K562 (cell line): ENCODE data around the gene HNRNPA3. TPM values are rescaled to one million over a fixed set of nuclear protein-coding genes. Genes with fewer than 3 reads are reported as not detected.

ENCODE experiments used
- AFF1 ChIP-seq, 2 experiments: fragments of 450-650 bp; IDR thresholded peaks; 2 replicates each; pipeline ENCODE4 v1.6.1; 2018; ENCODE audit warnings: mild to moderate bottlenecking in 2 of 2, low read depth in 1 of 2; ENCODE audit not compliant: partially characterized antibody in 2 of 2
- KAT2B ChIP-seq: IDR thresholded peaks from one replicate; pipeline ENCODE4 v1.6.1; 2012; ENCODE audit warnings: low read depth, mild to moderate bottlenecking, control low read depth, inconsistent platforms, low read length, moderate library complexity
- MED1 ChIP-seq: sonication (generic); formaldehyde crosslinking; IDR thresholded peaks from 2 replicates; pipeline ENCODE4 v1.8.1; 2023; ENCODE audit warnings: missing genetic modification reagents, borderline replicate concordance
- NUFIP1 ChIP-seq: fragments of 450-650 bp; IDR thresholded peaks from 2 replicates; pipeline ENCODE4 v1.6.1; 2018; ENCODE audit not compliant: partially characterized antibody
- PATZ1 ChIP-seq: fragments of 250-450 bp; sonication (Bioruptor Pico); IDR thresholded peaks from 2 replicates; pipeline ENCODE4 v1.5.0; 2020; ENCODE audit warnings: mild to moderate bottlenecking, borderline replicate concordance
- PYGO2 ChIP-seq: fragments of 450-650 bp; IDR thresholded peaks from 2 replicates; pipeline ENCODE4 v1.6.1; 2016; ENCODE audit warnings: mild to moderate bottlenecking, missing genetic modification characterization, moderate library complexity, missing compliant biosample characterization
- RFX5 ChIP-seq: IDR thresholded peaks from 2 replicates; pipeline ENCODE4 v1.6.1; 2011; ENCODE audit warnings: low read depth, mild to moderate bottlenecking, improper control_type of control experiment, low read length
- SMAD4 ChIP-seq: fragments of 250-450 bp; sonication (Bioruptor Pico); conservative IDR thresholded peaks from 2 replicates; pipeline ENCODE4 v1.8.0; 2021; ENCODE audit warnings: inconsistent platforms, mild to moderate bottlenecking, moderate library complexity
- SOX6 ChIP-seq: fragments of 450-650 bp; IDR thresholded peaks from 2 replicates; pipeline ENCODE4 v1.6.1; 2014; ENCODE audit warnings: mild to moderate bottlenecking
- TAF7 ChIP-seq: fragments of 450-650 bp; IDR thresholded peaks from 2 replicates; pipeline ENCODE4 v1.6.1; 2016; ENCODE audit warnings: missing genetic modification characterization, missing compliant biosample characterization
- TOE1 ChIP-seq, 2 experiments: fragments of 450-650 bp in 1 of 2; sonication (generic) in 1 of 2; formaldehyde crosslinking in 1 of 2; IDR thresholded peaks; 2 replicates each; pipeline versions ENCODE4 v1.7.1 to v1.8.0; 2016 to 2022; ENCODE audit warnings: borderline replicate concordance in 2 of 2, mild to moderate bottlenecking in 2 of 2, antibody characterized with exemption in 1 of 2, inconsistent platforms in 1 of 2, low read depth in 1 of 2, missing genetic modification reagents in 1 of 2, moderate library complexity in 1 of 2
- ZNF41 ChIP-seq: fragments of 250-450 bp; sonication (Bioruptor Pico); conservative IDR thresholded peaks from 2 replicates; pipeline ENCODE4 v1.4.0; 2020; ENCODE audit warnings: mild to moderate bottlenecking
- ZNF431 ChIP-seq: sonication (generic); formaldehyde crosslinking; IDR thresholded peaks from 2 replicates; pipeline ENCODE4 v1.8.0; 2022; ENCODE audit warnings: mild to moderate bottlenecking, missing genetic modification reagents
- ZNF444 ChIP-seq: fragments of 250-450 bp; sonication (Bioruptor Pico); IDR thresholded peaks from 2 replicates; pipeline ENCODE4 v1.4.0; 2020; ENCODE audit warnings: mild to moderate bottlenecking, moderate library complexity
- ZNF655 ChIP-seq: fragments of 250-450 bp; sonication (Bioruptor Pico); IDR thresholded peaks from 2 replicates; pipeline ENCODE4 v1.5.0; 2021
- ZNF668 ChIP-seq: fragments of 250-450 bp; sonication (Bioruptor Pico); IDR thresholded peaks from 2 replicates; pipeline ENCODE4 v1.8.0; 2022; ENCODE audit warnings: mild to moderate bottlenecking, inconsistent platforms
- ZNF699 ChIP-seq: fragments of 250-450 bp; sonication (Bioruptor Pico); IDR thresholded peaks from 2 replicates; pipeline ENCODE4 v1.8.0; 2021; ENCODE audit warnings: mild to moderate bottlenecking, moderate library complexity; ENCODE audit not compliant: insufficient replicate concordance
- polyA plus RNA-seq, 8 experiments: library from polyadenylated mRNA; depleted of rRNA in 4 of 8; stranded (reverse) in 5 of 8; unstranded in 3 of 8; fragments of >200 nt; fragmentation: Nextera tagmentation in 2 of 8; fragmentation: Illumina TruSeq in 1 of 8; extraction: Ambion mirVana in 2 of 8; extraction: Trizol in 1 of 8; gene quantifications; 2 replicates each; pipeline versions ENCODE4 v1.2.1 to v1.2.3, GENCODE V29; 2011 to 2014; ENCODE audit warnings: inconsistent platforms in 1 of 8, missing spikeins in 1 of 8
- total RNA-seq, 7 experiments: library from RNA; depleted of rRNA in 6 of 7; stranded (reverse); fragments of >200 nt in 6 of 7; fragmentation: Illumina TruSeq in 2 of 7; extraction: Trizol in 2 of 7; gene quantifications; 2 replicates each; pipeline versions ENCODE4 v1.2.1 to v1.2.3, GENCODE V29; 2011 to 2021; ENCODE audit warnings: low replicate concordance in 1 of 7
- TF ChIP-seq, protein P1 (sequence below): conservative IDR thresholded peaks from 2 replicates; pipeline ENCODE4 v1.6.1; 2011; ENCODE audit warnings: low read depth, mild to moderate bottlenecking, low read length; ENCODE audit not compliant: control insufficient read depth

The HNRNPA3 gene
- total and polyA plus RNA-seq, 9 of the 15 experiments (the other 6 are each of a cell fraction or from before 2014, with no cell fraction given), result 72.8 to 428 (median 192) TPM

GRCh38 chr2:177165061-177165583 is 47.5 kb upstream of the HNRNPA3 start (continued):
- TF ChIP-seq PYGO2 (tag) (peak; percentile 73), AFF1 (IDR thresholded peaks at IDR 0.05; ENCODE audit: low read depth in 1 of 2, partially characterized antibody in 2 of 2) (no peak), MED1 (CRISPR knock-in tag) (no peak), ZNF655 (CRISPR knock-in tag) (no peak), SMAD4 (CRISPR knock-in tag) (peak; percentile 69; the same call in 1 of the 2 replicates), SOX6 (no peak), TOE1 (IDR thresholded peaks at IDR 0.05; ENCODE audit: borderline replicate concordance) (no peak), TOE1 (CRISPR knock-in tag; IDR thresholded peaks at IDR 0.05; ENCODE audit: borderline replicate concordance, low read depth) (no peak), PATZ1 (CRISPR knock-in tag) (peak; percentile 70; the same call in 1 of the 2 replicates), RFX5 (no peak), NUFIP1 (no peak), ZNF41 (CRISPR knock-in tag) (0 out of 2 replicates have a peak, but pooled peaks have one; percentile 53), TAF7 (peak; percentile 60), ZNF668 (CRISPR knock-in tag) (peak; percentile 79; the same call in 1 of the 2 replicates), KAT2B (no peak), ZNF431 (CRISPR knock-in tag) (no peak), ZNF699 (CRISPR knock-in tag) (no peak), ZNF444 (CRISPR knock-in tag) (peak; percentile 40; the same call in 1 of the 2 replicates)
- TF ChIP-seq, protein P1, sequence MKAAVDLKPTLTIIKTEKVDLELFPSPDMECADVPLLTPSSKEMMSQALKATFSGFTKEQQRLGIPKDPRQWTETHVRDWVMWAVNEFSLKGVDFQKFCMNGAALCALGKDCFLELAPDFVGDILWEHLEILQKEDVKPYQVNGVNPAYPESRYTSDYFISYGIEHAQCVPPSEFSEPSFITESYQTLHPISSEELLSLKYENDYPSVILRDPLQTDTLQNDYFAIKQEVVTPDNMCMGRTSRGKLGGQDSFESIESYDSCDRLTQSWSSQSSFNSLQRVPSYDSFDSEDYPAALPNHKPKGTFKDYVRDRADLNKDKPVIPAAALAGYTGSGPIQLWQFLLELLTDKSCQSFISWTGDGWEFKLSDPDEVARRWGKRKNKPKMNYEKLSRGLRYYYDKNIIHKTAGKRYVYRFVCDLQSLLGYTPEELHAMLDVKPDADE, result no peak
